ENCODE results near the gene PITX1. TPM values are rescaled to one million over a fixed set of nuclear protein-coding genes. Genes with fewer than 3 reads are reported as not detected.

PITX1 gene
- total RNA-seq, 1 experiment from 2014 or later, result 31.0 TPM

- H3K4me3 ChIP-seq (replicated peaks in 1 of 2; ENCODE audit: low read depth in 1 of 2, low read length in 2 of 2), result no peak overlapping the region
- no peaks in the 10 kb centered on the region for H3K9me2 ChIP-seq (ENCODE audit: insufficient read depth)
- no peak for DNase-seq (ENCODE audit: low read depth, low spot score)
- no peak overlapping the region for H3K4me2 ChIP-seq (ENCODE audit: low read length)
- no peaks in the 10 kb centered on the region for H3K4me1 ChIP-seq (ENCODE audit: control insufficient read depth in 1 of 2, insufficient read depth in 2 of 2, low read length in 2 of 2)
- ATAC-seq, result no peak
- no peak for TF ChIP-seq EZH2 (IDR thresholded peaks at IDR 0.05)
- TF ChIP-seq FOSL1 (IDR thresholded peaks at IDR 0.05; ENCODE audit: low read depth), result no peak
- no peak for TF ChIP-seq SIN3A (IDR thresholded peaks at IDR 0.05; ENCODE audit: low read depth)
- TF ChIP-seq REST (IDR thresholded peaks at IDR 0.05; ENCODE audit: low read depth), result no peak
- TF ChIP-seq ZBTB33 (IDR thresholded peaks at IDR 0.05; ENCODE audit: extremely low read depth, insufficient replicate concordance, low read length), result no peak
- no peak for TF ChIP-seq ATF3 (IDR thresholded peaks at IDR 0.05)
- no peak for TF ChIP-seq SRF (IDR thresholded peaks at IDR 0.05; ENCODE audit: low read depth)
- no peak for TF ChIP-seq SP1 (IDR thresholded peaks at IDR 0.05; ENCODE audit: low read depth)
- TF ChIP-seq RAD21 (IDR thresholded peaks at IDR 0.05; ENCODE audit: low read depth), result no peak
- TF ChIP-seq POLR2A (IDR thresholded peaks at IDR 0.05; ENCODE audit: borderline replicate concordance, extremely low read depth, insufficient read depth, insufficient read length), result no peak
- no peak for TF ChIP-seq CEBPB (IDR thresholded peaks at IDR 0.05; ENCODE audit: low read depth)
- no peak for TF ChIP-seq EZH2phosphoT487 (IDR thresholded peaks at IDR 0.05; ENCODE audit: borderline replicate concordance)
- TF ChIP-seq JUND (IDR thresholded peaks at IDR 0.05), result no peak
- no peak for TF ChIP-seq YY1 (IDR thresholded peaks at IDR 0.05; ENCODE audit: extremely low read depth, insufficient replicate concordance, low read depth, low read length)
- H2AFZ ChIP-seq (ENCODE audit: low read depth, low read length, poor library complexity, severe bottlenecking), result no peak overlapping the region
- ChIA-PET POLR2A (no interaction called here), RAD21 (ENCODE audit: low non-redundant PET in 1 of 2, low total read pairs in 2 of 2, uncharacterized antibody in 2 of 2, unreplicated experiment in 2 of 2) (no interaction called here), CTCF (no interaction called here)
- H3K79me2 ChIP-seq (ENCODE audit: insufficient read depth, low read length), result no peaks in the 10 kb centered on the region
- no peaks in the 10 kb centered on the region for H4K20me1 ChIP-seq (ENCODE audit: insufficient read depth)
- intact Hi-C loops (cut with micrococcal nuclease), result no loop called here
- no peak overlapping the region for H3K9ac ChIP-seq (ENCODE audit: low read length)
- H3K36me3 ChIP-seq (ENCODE audit: control insufficient read depth in 1 of 2, insufficient read depth in 2 of 2, low read length in 2 of 2), result no peaks in the 10 kb centered on the region
- no peak overlapping the region for H3K27ac ChIP-seq (ENCODE audit: low read depth, low read length)
- no peaks in the 10 kb centered on the region for H3K27me3 ChIP-seq (ENCODE audit: insufficient read depth, low read length)
- no TSS peak for BruUV-seq (replicated peaks)
- no peaks in the 10 kb centered on the region for H3K9me3 ChIP-seq (ENCODE audit: control insufficient read depth in 1 of 2, insufficient read depth in 1 of 2, low read depth in 1 of 2, low read length in 2 of 2)
These were observed 24.3 kb upstream of the PITX1 start for GRCh38 chr5:135058331-135058732.
